HEK293 (cell line): Measurements from ENCODE around the gene S100B.

Experiments
- CTCF ChIA-PET: fragments of 350-600 bp; formaldehyde crosslinking; extraction: SDS; loops from one replicate; lab custom pipeline; 2021; ENCODE audit warnings: antibody characterized with exemption; lab: Yijun Ruan, JAX
- POLR2A ChIA-PET: fragments of 300-600 bp; formaldehyde crosslinking; extraction: SDS; loops from one replicate; lab custom pipeline; 2020; ENCODE audit warnings: antibody characterized with exemption, inconsistent platforms; lab: Yijun Ruan, JAX
- H3K27ac ChIP-seq: fragments of 200-500 bp; sonication (Bioruptor generic); 2 replicates; pipeline ENCODE4 v1.5.1; 2014; ENCODE audit warnings: low read depth, low read length, control low read depth, inconsistent platforms; ENCODE audit errors: extremely low read depth
- H3K36me3 ChIP-seq, 2 experiments: fragments of 200-500 bp in 1 of 2; sonication (Bioruptor generic) in 1 of 2; 1 replicate in 1 of 2; 2 replicates in 1 of 2; pipeline ENCODE4 v1.5.1; 2014 to 2017; ENCODE audit warnings: inconsistent platforms in 2 of 2, low read length in 2 of 2; ENCODE audit not compliant: control insufficient read depth in 2 of 2, insufficient read depth in 1 of 2
- H3K4me1 ChIP-seq: fragments of 200-500 bp; sonication (Bioruptor generic); 2 replicates; pipeline ENCODE4 v1.5.1; 2014; ENCODE audit warnings: mild to moderate bottlenecking, low read length, inconsistent platforms; ENCODE audit not compliant: control insufficient read depth, insufficient read depth
- H3K4me3 ChIP-seq: 2 replicates; pipeline ENCODE4 v1.5.1; 2011; ENCODE audit warnings: low read depth, mild to moderate bottlenecking, control low read depth, low read length, moderate library complexity
- H3K9me3 ChIP-seq: fragments of 200-500 bp; sonication (Bioruptor generic); 2 replicates; pipeline ENCODE4 v1.5.1; 2014; ENCODE audit warnings: low read depth, low read length, inconsistent platforms; ENCODE audit not compliant: control insufficient read depth, insufficient read depth
- BCL11A ChIP-seq: fragments of 450-650 bp; formaldehyde crosslinking; IDR thresholded peaks from 2 replicates; pipeline ENCODE4 v1.5.1; 2016; ENCODE audit warnings: low read depth, missing biosample characterization, missing genetic modification characterization
- EGR2 ChIP-seq: fragments of 450-650 bp; formaldehyde crosslinking; IDR thresholded peaks from 2 replicates; pipeline ENCODE4 v1.5.1; 2016; ENCODE audit warnings: low read depth, missing biosample characterization, missing genetic modification characterization
- GLI4 ChIP-seq: fragments of 450-650 bp; formaldehyde crosslinking; IDR thresholded peaks from 2 replicates; pipeline ENCODE4 v1.5.1; 2016; ENCODE audit warnings: missing biosample characterization, missing genetic modification characterization
- HOXA7 ChIP-seq: sonication (generic); formaldehyde crosslinking; IDR thresholded peaks from 2 replicates; pipeline ENCODE4 v1.8.1; 2022; ENCODE audit warnings: missing genetic modification reagents, borderline replicate concordance
- MYNN ChIP-seq: fragments of 450-650 bp; formaldehyde crosslinking; IDR thresholded peaks from 2 replicates; pipeline ENCODE4 v1.5.1; 2016; ENCODE audit warnings: missing biosample characterization, missing genetic modification characterization, borderline replicate concordance
- RBAK ChIP-seq: fragments of 450-650 bp; formaldehyde crosslinking; IDR thresholded peaks from 2 replicates; pipeline ENCODE4 v1.5.1; 2016; ENCODE audit warnings: missing biosample characterization, missing genetic modification characterization
- ZBTB7A ChIP-seq: fragments of 450-650 bp; formaldehyde crosslinking; IDR thresholded peaks from 2 replicates; pipeline ENCODE4 v1.5.1; 2016; ENCODE audit warnings: low read depth, missing biosample characterization, missing genetic modification characterization
- ZFHX2 ChIP-seq: fragments of 450-650 bp; formaldehyde crosslinking; conservative IDR thresholded peaks from 2 replicates; pipeline ENCODE4 v1.5.1; 2016; ENCODE audit warnings: missing biosample characterization, missing genetic modification characterization
- ZNF174 ChIP-seq: fragments of 450-650 bp; formaldehyde crosslinking; IDR thresholded peaks from 2 replicates; pipeline ENCODE4 v1.5.0; 2017; ENCODE audit warnings: missing biosample characterization, mild to moderate bottlenecking, missing genetic modification characterization
- ZNF239 ChIP-seq: fragments of 450-650 bp; formaldehyde crosslinking; IDR thresholded peaks from 2 replicates; pipeline ENCODE4 v1.5.1; 2016; ENCODE audit warnings: missing biosample characterization, missing genetic modification characterization
- ZNF341 ChIP-seq: fragments of 450-650 bp; formaldehyde crosslinking; IDR thresholded peaks from 2 replicates; pipeline ENCODE4; 2016; ENCODE audit warnings: low read depth, missing biosample characterization, missing genetic modification characterization
- ZNF558 ChIP-seq: fragments of 450-650 bp; formaldehyde crosslinking; IDR thresholded peaks from 2 replicates; pipeline ENCODE4 v1.5.1; 2016; ENCODE audit warnings: missing biosample characterization, missing genetic modification characterization
- ZNF560 ChIP-seq: fragments of 450-650 bp; formaldehyde crosslinking; IDR thresholded peaks from 2 replicates; pipeline ENCODE4 v1.5.1; 2017; ENCODE audit warnings: missing biosample characterization, missing genetic modification characterization, borderline replicate concordance
- ZNF621 ChIP-seq: fragments of 450-650 bp; formaldehyde crosslinking; IDR thresholded peaks from 2 replicates; pipeline ENCODE4 v1.5.1; 2017; ENCODE audit warnings: missing biosample characterization, missing genetic modification characterization
- ZNF623 ChIP-seq: fragments of 450-650 bp; formaldehyde crosslinking; IDR thresholded peaks from 2 replicates; pipeline ENCODE4 v1.5.1; 2016; ENCODE audit warnings: missing biosample characterization, missing genetic modification characterization
- ZNF624 ChIP-seq: fragments of 450-650 bp; formaldehyde crosslinking; IDR thresholded peaks from 2 replicates; pipeline ENCODE4 v1.5.1; 2017; ENCODE audit warnings: missing biosample characterization, missing genetic modification characterization
- ZNF837 ChIP-seq: fragments of 450-650 bp; formaldehyde crosslinking; IDR thresholded peaks from 2 replicates; pipeline ENCODE4 v1.5.1; 2016; ENCODE audit warnings: missing biosample characterization, missing genetic modification characterization
- TF ChIP-seq, protein P1 (sequence below): fragments of 450-650 bp; formaldehyde crosslinking; IDR thresholded peaks from 2 replicates; pipeline ENCODE4 v1.5.1; 2016; ENCODE audit warnings: missing biosample characterization, missing genetic modification characterization
- TF ChIP-seq, protein P2 (sequence below): fragments of 450-650 bp; formaldehyde crosslinking; IDR thresholded peaks from 2 replicates; pipeline ENCODE4 v1.5.1; 2017; ENCODE audit warnings: missing biosample characterization, mild to moderate bottlenecking, missing genetic modification characterization, moderate library complexity

S100B gene

GRCh38 chr21:46621457-46622182 is 16.7 kb upstream of the S100B start:
- ChIA-PET CTCF (interaction anchor here (1.3 kb wide), 1 partner anchor 14 kb away, joined by 4 read pairs; the partner anchor contains the start of gene PRMT2), POLR2A (interaction anchor here (2.5 kb wide), 1 partner anchor 14 kb away, joined by 9 read pairs; the partner anchor contains the start of gene PRMT2)
- H3K9me3 ChIP-seq: no peaks in the 10 kb centered on the region
- TF ChIP-seq, protein P1, sequence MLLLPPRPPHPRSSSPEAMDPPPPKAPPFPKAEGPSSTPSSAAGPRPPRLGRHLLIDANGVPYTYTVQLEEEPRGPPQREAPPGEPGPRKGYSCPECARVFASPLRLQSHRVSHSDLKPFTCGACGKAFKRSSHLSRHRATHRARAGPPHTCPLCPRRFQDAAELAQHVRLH (tag by site-specific recombination): no peak
- TF ChIP-seq GLI4 (tag by site-specific recombination): no peak
- no peak for TF ChIP-seq MYNN (tag by site-specific recombination)
- TF ChIP-seq ZNF560 (tag by site-specific recombination): no peak
- no peak for TF ChIP-seq HOXA7 (CRISPR knock-in tag)
- no peak for TF ChIP-seq ZNF341 (tag by site-specific recombination)
- no peak for TF ChIP-seq ZBTB7A (tag by site-specific recombination)
- TF ChIP-seq RBAK: no peak
- H3K4me1 ChIP-seq: no peaks in the 10 kb centered on the region
- H3K27ac ChIP-seq: no peak overlapping the region
- no peaks in the 10 kb centered on the region for H3K36me3 ChIP-seq
- H3K4me3 ChIP-seq: no peak overlapping the region

DNA sequence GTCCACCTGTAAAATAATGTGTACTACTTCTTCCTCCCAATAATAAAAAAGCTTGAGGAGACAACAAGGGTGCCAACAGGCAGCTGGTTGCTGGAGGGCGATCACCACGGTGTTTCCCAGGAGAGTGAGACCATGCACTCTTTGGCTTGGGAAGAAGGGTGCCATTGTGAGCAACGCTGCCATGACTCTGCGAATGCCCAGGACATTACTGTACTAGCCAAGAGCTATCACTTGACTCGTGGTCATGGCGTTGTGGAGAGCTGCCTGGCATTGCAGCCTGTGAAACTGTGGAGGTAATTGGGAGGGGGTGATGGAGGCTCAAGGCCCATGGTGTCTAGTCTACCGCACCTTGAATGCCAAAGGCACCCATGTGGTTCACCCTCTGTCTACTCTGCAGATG is 16.0 kb upstream of the S100B start:
- H3K9me3 ChIP-seq: no peaks in the 10 kb centered on the region
- ChIA-PET CTCF (no interaction called here), POLR2A (interaction anchor here (2.5 kb wide), 1 partner anchor 15 kb away, joined by 9 read pairs; the partner anchor contains the start of gene PRMT2)
- H3K36me3 ChIP-seq: no peaks in the 10 kb centered on the region
- no peaks in the 10 kb centered on the region for H3K4me1 ChIP-seq
- H3K27ac ChIP-seq: no peak overlapping the region
- no peak for TF ChIP-seq BCL11A (tag by site-specific recombination)
- no peak for TF ChIP-seq ZNF621 (tag by site-specific recombination)
- no peak for TF ChIP-seq ZFHX2
- no peak for TF ChIP-seq GLI4 (tag by site-specific recombination)
- no peak for TF ChIP-seq EGR2 (tag by site-specific recombination)
- no peak for TF ChIP-seq ZNF837 (tag by site-specific recombination)
- no peak for TF ChIP-seq ZNF174
- TF ChIP-seq, protein P2, sequence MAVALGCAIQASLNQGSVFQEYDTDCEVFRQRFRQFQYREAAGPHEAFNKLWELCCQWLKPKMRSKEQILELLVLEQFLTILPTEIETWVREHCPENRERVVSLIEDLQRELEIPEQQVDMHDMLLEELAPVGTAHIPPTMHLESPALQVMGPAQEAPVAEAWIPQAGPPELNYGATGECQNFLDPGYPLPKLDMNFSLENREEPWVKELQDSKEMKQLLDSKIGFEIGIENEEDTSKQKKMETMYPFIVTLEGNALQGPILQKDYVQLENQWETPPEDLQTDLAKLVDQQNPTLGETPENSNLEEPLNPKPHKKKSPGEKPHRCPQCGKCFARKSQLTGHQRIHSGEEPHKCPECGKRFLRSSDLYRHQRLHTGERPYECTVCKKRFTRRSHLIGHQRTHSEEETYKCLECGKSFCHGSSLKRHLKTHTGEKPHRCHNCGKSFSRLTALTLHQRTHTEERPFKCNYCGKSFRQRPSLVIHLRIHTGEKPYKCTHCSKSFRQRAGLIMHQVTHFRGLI (tag by site-specific recombination): no peak
- TF ChIP-seq ZNF624 (tag by site-specific recombination): no peak
- H3K4me3 ChIP-seq: no peak overlapping the region

DNA sequence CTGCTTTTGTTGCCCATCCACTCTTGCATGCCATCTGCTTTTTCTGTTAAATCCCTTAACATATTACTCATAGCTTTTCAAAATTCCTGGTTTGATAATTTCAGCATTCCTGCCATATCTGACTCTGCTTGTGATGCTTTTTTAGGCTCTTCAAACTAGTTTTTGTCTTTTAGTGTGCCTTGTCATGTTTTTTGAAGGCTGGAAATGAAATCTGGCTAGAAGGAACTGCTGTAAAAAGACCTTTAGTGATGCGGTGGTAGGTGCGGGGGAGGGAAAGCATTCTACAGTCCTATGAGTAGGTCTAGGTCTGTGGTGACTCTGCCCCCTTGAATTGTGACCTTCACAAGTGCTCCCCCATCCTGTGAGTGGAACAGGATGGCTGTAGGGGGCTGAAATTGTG is 15.0 kb upstream of the S100B start:
- H3K4me1 ChIP-seq: no peaks in the 10 kb centered on the region
- TF ChIP-seq ZNF174 (no peak), ZNF623 (tag by site-specific recombination) (no peak), ZNF239 (no peak), ZNF558 (tag by site-specific recombination) (no peak)
- POLR2A ChIA-PET: interaction anchor here (1.1 kb wide), 1 partner anchor 16 kb away, joined by 5 read pairs; the partner anchor contains the start of gene PRMT2

More for the DNA sequence above, 15.0 kb upstream of the S100B start:
- CTCF ChIA-PET: no interaction called here
- Histone ChIP-seq H3K36me3 (no peaks in the 10 kb centered on the region), H3K4me3 (no peak overlapping the region), H3K9me3 (no peaks in the 10 kb centered on the region), H3K27ac (no peak overlapping the region)
